Naive thymus-derived CD4-positive, alpha-beta T cell (primary cell): ENCODE results near the gene PEDS1. TPM values are rescaled to one million over a fixed set of nuclear protein-coding genes. Genes with fewer than 3 reads are reported as not detected.

Experiments used
- ATAC-seq: fragments of 150-1000 bp; cut with Tn5 transposase; 2 replicates; pipeline ENCODE4 v1.10.0; 2021; ENCODE audit warnings: mild to moderate bottlenecking, moderate library complexity
- CTCF ChIA-PET: fragments of 350-600 bp; sonication (Branson Sonifier 250); formaldehyde crosslinking; loops from one replicate; lab custom pipeline; 2021; ENCODE audit warnings: antibody characterized with exemption; lab: Charles Lee
- POLR2A ChIA-PET: fragments of 350-600 bp; sonication (Branson Sonifier 250); formaldehyde crosslinking; loops from one replicate; lab custom pipeline; 2021; ENCODE audit warnings: antibody characterized with exemption, inconsistent platforms; lab: Charles Lee
- DNase-seq, 9 donors: peaks; one replicate each; pipeline versions ENCODE4 v3.0.0 to v3.0.0-alpha.2; 2020 to 2022; ENCODE audit warnings: mixed read lengths in 1 of 9
- H3K27ac ChIP-seq: one replicate; pipeline ENCODE4 v1.7.0; 2013; ENCODE audit warnings: mild to moderate bottlenecking, low read depth, low read length, moderate library complexity
- H3K27me3 ChIP-seq, 2 donors: one replicate each; pipeline ENCODE4 v1.7.0; 2013; ENCODE audit warnings: low read length in 2 of 2, mild to moderate bottlenecking in 2 of 2, moderate library complexity in 2 of 2; ENCODE audit not compliant: control insufficient read depth in 2 of 2, insufficient read depth in 2 of 2
- H3K36me3 ChIP-seq, 3 experiments: 1 replicate in 2 of 3; 2 replicates in 1 of 3; pipeline ENCODE4 v1.7.0; 2013; ENCODE audit warnings: low read length in 3 of 3, mild to moderate bottlenecking in 3 of 3, moderate library complexity in 1 of 3; ENCODE audit not compliant: insufficient read depth in 3 of 3, control insufficient read depth in 2 of 3
- H3K4me1 ChIP-seq, 2 donors: one replicate each; pipeline ENCODE4 v1.7.0; 2013; ENCODE audit warnings: low read length in 2 of 2, mild to moderate bottlenecking in 2 of 2, moderate library complexity in 1 of 2; ENCODE audit not compliant: control insufficient read depth in 2 of 2, insufficient read depth in 2 of 2
- H3K4me3 ChIP-seq: 2 replicates; pipeline ENCODE4 v1.7.0; 2013; ENCODE audit warnings: mild to moderate bottlenecking, low read length
- H3K9me3 ChIP-seq, 3 experiments: 1 replicate in 2 of 3; 2 replicates in 1 of 3; pipeline ENCODE4 v1.7.0; 2013; ENCODE audit warnings: low read length in 3 of 3; ENCODE audit not compliant: control insufficient read depth in 2 of 3
- H3K27ac Mint-ChIP-seq, 9 donors: one replicate each; pipeline ENCODE4 v1.8.0; 2020 to 2022; ENCODE audit warnings: mixed read lengths in 9 of 9, mild to moderate bottlenecking in 8 of 9, moderate library complexity in 5 of 9, inconsistent platforms in 2 of 9
- H3K27me3 Mint-ChIP-seq, 5 donors: one replicate each; pipeline ENCODE4 v1.8.0; 2021 to 2022; ENCODE audit warnings: mixed read lengths in 5 of 5, mild to moderate bottlenecking in 1 of 5
- H3K36me3 Mint-ChIP-seq, 5 donors: one replicate each; pipeline ENCODE4 v1.8.0; 2020 to 2022; ENCODE audit warnings: mixed read lengths in 5 of 5, mild to moderate bottlenecking in 3 of 5, inconsistent platforms in 1 of 5
- H3K4me1 Mint-ChIP-seq, 7 donors: one replicate each; pipeline ENCODE4 v1.8.0; 2020 to 2022; ENCODE audit warnings: mixed read lengths in 7 of 7, mild to moderate bottlenecking in 3 of 7, inconsistent platforms in 1 of 7
- H3K4me3 Mint-ChIP-seq, 10 donors: one replicate each; pipeline ENCODE4 v1.8.0; 2020 to 2022; ENCODE audit warnings: mild to moderate bottlenecking in 10 of 10, mixed read lengths in 10 of 10, moderate library complexity in 6 of 10, inconsistent platforms in 2 of 10
- H3K9me3 Mint-ChIP-seq, 11 donors: one replicate each; pipeline ENCODE4 v1.8.0; 2020 to 2022; ENCODE audit warnings: mixed read lengths in 11 of 11, mild to moderate bottlenecking in 4 of 11, inconsistent platforms in 1 of 11, moderate library complexity in 1 of 11
- intact Hi-C, 2 donors: fragments of 100-400 bp; cut with micrococcal nuclease; formaldehyde crosslinking; loops; one replicate each; pipeline ENCODE4 v1.15.1; 2023
- polyA plus RNA-seq, 2 donors: library from polyadenylated mRNA; unstranded; fragments of 300-500 nt; fragmentation: Illumina TruSeq; gene quantifications; one replicate each; pipeline ENCODE4 v1.2.3, GENCODE V29; 2021
- total RNA-seq, 6 experiments: library from RNA in 5 of 6; stranded (reverse) in 5 of 6; gene quantifications; 1 replicate in 5 of 6; 2 replicates in 1 of 6; pipeline ENCODE4 v1.2.3 and lab custom pipeline; 2021 to 2026

Gene PEDS1
- total and polyA plus RNA-seq, 7 experiments from 2014 or later = 16.0 to 29.3 (median 20.8) TPM

GRCh38 chr20:50122763-50123162 is 30.8 kb downstream of the PEDS1 start:
- Histone ChIP-seq H3K36me3 (peaks cover 0 to 40% (median 6%) of the 10 kb centered on the region in 3 experiments), H3K27ac (no peak overlapping the region), H3K4me1 (no peaks in the 10 kb centered on the region), H3K4me3 (no peak overlapping the region), H3K27me3 (no peaks in the 10 kb centered on the region), H3K9me3 (no peaks in the 10 kb centered on the region)
- intact Hi-C loops = loop anchor here in 1 of 2 donors (5.0 kb wide), 1 partner anchor 340 kb away; no protein-coding TSS in a partner anchor
- H3K36me3 Mint-ChIP-seq = peaks cover 7 to 30% (median 10%) of the 10 kb centered on the region in 5 donors
- ATAC-seq (no peak), DNase-seq (no peak)
- H3K27ac Mint-ChIP-seq = peak overlapping the region in 3 of 9 donors; percentile 28 to 70 (median 61)
- POLR2A ChIA-PET = interaction anchor here (2.5 to 4.4 kb wide), 3 partner anchors 25 to 47 kb away, joined by 8 to 37 read pairs (median 14); partner anchors contain the start of gene PEDS1
- H3K9me3 Mint-ChIP-seq = no peaks in the 10 kb centered on the region
- H3K4me3 Mint-ChIP-seq = no peak overlapping the region
- H3K27me3 Mint-ChIP-seq = no peaks in the 10 kb centered on the region
- H3K4me1 Mint-ChIP-seq = peaks cover 0 to 7% (median 3%) of the 10 kb centered on the region in 7 donors
- CTCF ChIA-PET = interaction anchor here (0.6 to 10.3 kb wide), 6 partner anchors 19 to 457 kb away, joined by 3 to 236 read pairs (median 10); no protein-coding TSS in a partner anchor

DNA sequence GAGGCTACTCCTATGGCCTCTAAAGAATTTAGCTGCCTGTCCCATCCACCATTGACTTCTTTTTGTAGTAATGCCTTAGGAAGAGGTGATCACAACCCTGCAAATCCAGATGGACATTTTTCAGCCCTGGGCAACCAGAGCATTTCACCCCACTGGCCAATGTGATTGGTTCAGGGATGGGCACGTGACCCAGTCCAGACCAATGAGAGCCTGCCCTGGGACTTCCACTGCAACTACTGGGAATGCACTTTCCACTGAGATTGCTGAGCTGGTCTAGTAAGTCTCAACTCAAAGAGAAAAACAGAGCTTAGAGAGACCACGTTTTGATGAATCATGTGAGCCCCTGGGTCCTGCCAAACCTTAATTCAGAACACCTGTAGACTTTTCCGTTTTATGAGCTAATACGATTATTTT is 31.7 kb downstream of the PEDS1 start:
- H3K4me1 Mint-ChIP-seq = peaks cover 2 to 9% (median 3%) of the 10 kb centered on the region in 7 donors
- H3K9me3 Mint-ChIP-seq = no peaks in the 10 kb centered on the region
- H3K27me3 ChIP-seq = no peaks in the 10 kb centered on the region
- ChIA-PET CTCF (interaction anchor here (0.6 to 10.3 kb wide), 11 partner anchors 20 to 458 kb away, joined by 3 to 236 read pairs (median 4); partner anchors contain the start of gene PEDS1), POLR2A (interaction anchor here (2.5 to 4.4 kb wide), 3 partner anchors 26 to 48 kb away, joined by 8 to 37 read pairs (median 14); partner anchors contain the start of gene PEDS1)
- no peak overlapping the region for H3K27ac Mint-ChIP-seq
- no peaks in the 10 kb centered on the region for H3K9me3 ChIP-seq
- H3K4me1 ChIP-seq = no peaks in the 10 kb centered on the region
- ATAC-seq = no peak
- no peak for DNase-seq
- H3K36me3 Mint-ChIP-seq = peaks cover 7 to 21% (median 10%) of the 10 kb centered on the region in 5 donors
- no peak overlapping the region for H3K27ac ChIP-seq
- intact Hi-C loops = loop anchor here (1.0 to 5.0 kb wide), 5 partner anchors 25 to 340 kb away; no protein-coding TSS in a partner anchor
- peaks cover 0 to 33% (median 5%) of the 10 kb centered on the region in 3 experiments for H3K36me3 ChIP-seq
- no peak overlapping the region for H3K4me3 Mint-ChIP-seq
- no peaks in the 10 kb centered on the region for H3K27me3 Mint-ChIP-seq
- H3K4me3 ChIP-seq = no peak overlapping the region

DNA sequence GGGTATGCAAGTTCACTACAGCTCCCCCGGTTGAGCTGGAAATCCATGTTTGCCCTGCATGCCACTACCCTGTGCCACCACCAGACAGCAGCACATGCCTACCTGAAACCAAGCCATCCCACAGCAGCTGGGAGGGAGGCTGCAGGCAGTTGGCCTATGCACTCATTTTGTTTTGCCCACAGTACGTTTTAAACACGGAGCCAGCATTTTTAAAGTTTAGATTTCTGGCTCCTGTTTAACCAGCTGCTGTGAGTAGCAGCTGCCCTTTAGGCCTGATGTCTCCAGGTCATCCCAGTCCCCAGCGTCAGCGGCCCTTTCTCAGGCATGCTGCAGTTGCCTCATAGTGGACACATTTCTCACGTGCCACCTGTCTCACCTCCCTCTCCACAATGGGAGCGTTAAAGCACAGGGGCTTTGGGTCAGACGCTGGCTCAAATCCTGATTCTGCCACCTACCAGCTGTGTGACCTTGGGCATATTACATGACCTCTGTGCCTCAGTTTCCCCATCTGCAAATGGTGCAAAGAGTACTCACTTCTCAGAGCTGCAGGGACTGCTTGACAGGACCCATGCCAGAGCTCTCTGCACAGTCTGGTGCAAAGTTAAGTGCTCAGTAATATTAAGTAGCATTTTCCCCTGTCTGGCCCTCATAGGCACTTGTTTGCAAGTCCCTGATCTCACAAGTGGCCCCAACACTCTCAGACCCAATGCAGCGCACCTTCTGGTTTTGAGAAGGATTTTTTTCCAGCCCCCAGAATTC is 32.4 kb downstream of the PEDS1 start:
- Mint-ChIP-seq H3K9me3 (no peaks in the 10 kb centered on the region), H3K4me1 (peaks cover 4 to 14% (median 6%) of the 10 kb centered on the region in 7 donors)
- peaks cover 4% of the 10 kb centered on the region in 2 donors for H3K4me1 ChIP-seq

GRCh38 chr20:50118203-50118602 is 35.3 kb downstream of the PEDS1 start:
- peaks cover 0 to under 1% (median 0%) of the 10 kb centered on the region in 3 experiments for H3K36me3 ChIP-seq
- H3K4me1 ChIP-seq = peaks cover 24 to 25% of the 10 kb centered on the region in 2 donors
- peaks cover 25 to 41% (median 32%) of the 10 kb centered on the region in 7 donors for H3K4me1 Mint-ChIP-seq
- CTCF ChIA-PET = interaction anchor here (0.7 to 10.3 kb wide), 5 partner anchors 10 to 52 kb away, joined by 3 to 236 read pairs (median 4); partner anchors contain the start of gene PEDS1
- no peak overlapping the region for H3K27ac Mint-ChIP-seq
- H3K27me3 ChIP-seq = no peaks in the 10 kb centered on the region
- POLR2A ChIA-PET = interaction anchor here (4.4 kb wide), 1 partner anchor 36 kb away, joined by 37 read pairs; the partner anchor contains the start of gene PEDS1
- no peak overlapping the region for H3K4me3 ChIP-seq
- intact Hi-C loops = loop anchor here (5.0 to 10.0 kb wide), 4 partner anchors 303 to 817 kb away; partner anchors contain the start of genes ADNP (in 1 of the 2) and SLC9A8 (in 1 of the 2)
- H3K9me3 Mint-ChIP-seq = no peaks in the 10 kb centered on the region
- no peaks in the 10 kb centered on the region for H3K27me3 Mint-ChIP-seq
- no peaks in the 10 kb centered on the region for H3K9me3 ChIP-seq
- ATAC-seq (no peak), DNase-seq (no peak)
- H3K4me3 Mint-ChIP-seq = no peak overlapping the region
- H3K27ac ChIP-seq = no peak overlapping the region
- H3K36me3 Mint-ChIP-seq = peaks cover 0 to 7% (median 0%) of the 10 kb centered on the region in 5 donors

More for the DNA sequence above, 32.4 kb downstream of the PEDS1 start:
- H3K36me3 ChIP-seq = peaks cover 0 to 25% (median 5%) of the 10 kb centered on the region in 3 experiments
- H3K27ac ChIP-seq = no peak overlapping the region
- CTCF ChIA-PET = interaction anchor here (0.7 to 10.3 kb wide), 19 partner anchors 8 to 454 kb away, joined by 3 to 236 read pairs (median 5); partner anchors contain the start of gene PEDS1
- peak overlapping the region in 2 of 9 donors; percentile 26 to 51 for H3K27ac Mint-ChIP-seq
- ATAC-seq (peak; percentile 90), DNase-seq (peak; percentile 36 to 78 (median 63))
- POLR2A ChIA-PET = interaction anchor here (0.6 to 4.4 kb wide), 8 partner anchors 17 to 49 kb away, joined by 3 to 37 read pairs (median 8); partner anchors contain the start of gene PEDS1
- no peaks in the 10 kb centered on the region for H3K9me3 ChIP-seq
- no peak overlapping the region for H3K4me3 Mint-ChIP-seq
- intact Hi-C loops = loop anchor here (1.0 to 5.0 kb wide), 5 partner anchors 26 to 341 kb away; no protein-coding TSS in a partner anchor
- no peak overlapping the region for H3K4me3 ChIP-seq
- H3K27me3 ChIP-seq = no peaks in the 10 kb centered on the region
- peaks cover 7 to 17% (median 10%) of the 10 kb centered on the region in 5 donors for H3K36me3 Mint-ChIP-seq
- H3K27me3 Mint-ChIP-seq = no peaks in the 10 kb centered on the region

GRCh38 chr20:50116368-50116999 is 37.0 kb downstream of the PEDS1 start:
- intact Hi-C loops = loop anchor here (1.0 to 10.0 kb wide), 6 partner anchors 302 to 818 kb away; partner anchors contain the start of genes PTPN1 (in 2 of the 2), ADNP (in 1 of the 2), PARD6B (in 1 of the 2) and SLC9A8 (in 1 of the 2)
- CTCF ChIA-PET = interaction anchor here (0.5 to 10.3 kb wide), 15 partner anchors 12 to 347 kb away, joined by 3 to 236 read pairs (median 4); partner anchors contain the start of gene PEDS1

More at GRCh38 chr20:50116368-50116999, 37.0 kb downstream of the PEDS1 start:
- H3K36me3 Mint-ChIP-seq = peaks cover 0 to 7% (median 0%) of the 10 kb centered on the region in 5 donors
- H3K27ac ChIP-seq = peak overlapping the region; percentile 76
- H3K9me3 ChIP-seq = no peaks in the 10 kb centered on the region
- H3K27me3 ChIP-seq = no peaks in the 10 kb centered on the region
- POLR2A ChIA-PET = interaction anchor here (0.8 to 7.8 kb wide), 15 partner anchors 9 to 403 kb away, joined by 3 to 131 read pairs (median 3); partner anchors contain the start of genes PEDS1 and PTPN1
- DNase-seq = no peak
- H3K4me1 ChIP-seq = peaks cover 31 to 32% of the 10 kb centered on the region in 2 donors
- peak overlapping the region; percentile 70 to 98 (median 92) for H3K27ac Mint-ChIP-seq
- ATAC-seq = no peak
- peaks cover 0 to 3% (median 0%) of the 10 kb centered on the region in 3 experiments for H3K36me3 ChIP-seq
- peak overlapping the region; percentile 78 to 97 (median 90) for H3K4me3 Mint-ChIP-seq
- no peaks in the 10 kb centered on the region for H3K9me3 Mint-ChIP-seq
- H3K27me3 Mint-ChIP-seq = no peaks in the 10 kb centered on the region
- H3K4me3 ChIP-seq = peak overlapping the region; percentile 58
- peaks cover 37 to 55% (median 45%) of the 10 kb centered on the region in 7 donors for H3K4me1 Mint-ChIP-seq
